Cardiac fibroblast (primary cell): ENCODE measurements around the gene LPAR5.

ENCODE experiments used
- DNase-seq, 2 donors: peaks; one replicate each; pipeline versions ENCODE4 v3.0.0 to v3.0.0-alpha.2; 2010; ENCODE audit warnings: low read depth in 2 of 2
- H3K4me3 ChIP-seq, 2 donors: replicated peaks in 1 of 2; 1 replicate in 1 of 2; 2 replicates in 1 of 2; pipeline ENCODE4 v1.5.1; 2011; ENCODE audit warnings: low read depth in 2 of 2, low read length in 2 of 2, mild to moderate bottlenecking in 2 of 2, moderate library complexity in 1 of 2
- TF ChIP-seq, protein P1 (sequence below): IDR thresholded peaks from one replicate; pipeline ENCODE4 v1.5.1; 2011; ENCODE audit warnings: low read depth, mild to moderate bottlenecking, low read length, inconsistent platforms

LPAR5 gene

DNA sequence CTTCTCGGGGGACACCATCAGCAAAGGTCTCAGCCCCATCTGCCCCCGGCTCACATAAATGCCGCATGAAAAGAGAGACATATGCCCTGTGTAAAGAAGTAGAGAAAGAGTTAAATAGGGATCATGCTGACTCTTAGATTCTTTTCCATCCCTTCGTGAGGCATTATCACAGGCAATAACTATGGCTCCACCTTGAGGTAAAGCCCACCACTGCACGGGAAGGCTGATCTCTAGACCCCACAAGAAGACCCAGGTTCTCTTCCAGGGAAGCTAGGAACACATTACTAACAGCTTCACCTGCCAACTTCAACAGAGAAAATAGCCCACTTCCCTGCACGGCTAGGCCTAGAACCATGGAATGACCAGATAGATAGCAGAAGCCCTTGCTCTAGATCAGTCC lies 53.6 kb downstream of the LPAR5 start:
- no peak overlapping the region for H3K4me3 ChIP-seq
- TF ChIP-seq, protein P1, sequence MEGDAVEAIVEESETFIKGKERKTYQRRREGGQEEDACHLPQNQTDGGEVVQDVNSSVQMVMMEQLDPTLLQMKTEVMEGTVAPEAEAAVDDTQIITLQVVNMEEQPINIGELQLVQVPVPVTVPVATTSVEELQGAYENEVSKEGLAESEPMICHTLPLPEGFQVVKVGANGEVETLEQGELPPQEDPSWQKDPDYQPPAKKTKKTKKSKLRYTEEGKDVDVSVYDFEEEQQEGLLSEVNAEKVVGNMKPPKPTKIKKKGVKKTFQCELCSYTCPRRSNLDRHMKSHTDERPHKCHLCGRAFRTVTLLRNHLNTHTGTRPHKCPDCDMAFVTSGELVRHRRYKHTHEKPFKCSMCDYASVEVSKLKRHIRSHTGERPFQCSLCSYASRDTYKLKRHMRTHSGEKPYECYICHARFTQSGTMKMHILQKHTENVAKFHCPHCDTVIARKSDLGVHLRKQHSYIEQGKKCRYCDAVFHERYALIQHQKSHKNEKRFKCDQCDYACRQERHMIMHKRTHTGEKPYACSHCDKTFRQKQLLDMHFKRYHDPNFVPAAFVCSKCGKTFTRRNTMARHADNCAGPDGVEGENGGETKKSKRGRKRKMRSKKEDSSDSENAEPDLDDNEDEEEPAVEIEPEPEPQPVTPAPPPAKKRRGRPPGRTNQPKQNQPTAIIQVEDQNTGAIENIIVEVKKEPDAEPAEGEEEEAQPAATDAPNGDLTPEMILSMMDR, result no peak
- DNase-seq, result no peak

DNA sequence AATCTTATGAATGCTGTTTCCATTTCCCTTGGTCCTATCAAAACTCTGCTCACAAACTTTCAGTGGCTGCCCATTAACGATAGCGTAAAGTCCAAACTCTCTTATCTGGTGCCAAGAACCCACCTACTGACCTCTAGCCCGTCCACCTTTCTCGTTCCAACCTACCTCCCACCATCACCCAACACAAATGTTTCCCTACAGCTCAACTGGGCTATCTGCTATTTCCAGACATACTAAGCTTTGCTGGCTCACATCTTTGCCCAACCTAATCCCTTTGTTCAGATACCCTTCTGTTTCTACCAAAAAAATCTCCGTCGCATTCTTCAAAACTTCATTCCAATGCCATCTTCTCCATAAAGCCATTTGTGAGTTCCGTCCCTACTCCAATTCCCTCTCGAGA lies 60.1 kb downstream of the LPAR5 start:
- TF ChIP-seq, protein P1, result no peak
- no peak for DNase-seq
- no peak overlapping the region for H3K4me3 ChIP-seq

DNA sequence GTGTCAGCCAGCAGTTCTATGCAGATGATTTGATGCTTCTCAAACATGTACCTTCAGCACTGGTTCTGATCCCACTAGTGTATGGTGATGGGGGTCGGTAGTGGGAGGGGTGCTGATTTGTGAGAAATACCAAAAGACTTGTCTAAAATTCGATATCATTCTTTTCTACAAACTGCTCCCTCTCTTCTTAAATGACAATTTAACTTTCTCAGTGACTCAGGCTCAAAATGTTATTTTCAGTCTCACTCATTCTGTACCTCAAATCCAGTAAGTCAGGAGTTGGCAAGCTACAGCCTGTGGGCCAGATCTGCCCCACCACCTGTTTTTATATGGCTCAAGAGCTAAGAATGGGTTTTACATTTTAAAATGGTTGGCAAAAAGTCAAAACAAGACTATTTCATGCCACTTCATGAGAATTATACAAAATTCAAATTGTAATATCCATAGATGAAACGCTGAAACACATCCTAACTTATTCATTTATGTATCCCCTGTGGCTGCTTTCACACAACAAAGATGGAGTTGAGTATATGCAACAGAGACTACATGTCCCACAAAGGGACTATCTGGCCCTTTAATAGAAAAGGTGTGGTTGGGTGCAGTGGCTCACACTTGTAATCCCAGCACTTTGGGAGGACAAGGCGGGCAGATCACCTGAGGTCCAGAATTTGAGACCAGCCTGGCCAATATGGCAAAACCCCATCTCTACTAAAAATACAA lies 61.0 kb downstream of the LPAR5 start:
- TF ChIP-seq, protein P1, result no peak
- DNase-seq, result no peak
- no peak overlapping the region for H3K4me3 ChIP-seq

DNA sequence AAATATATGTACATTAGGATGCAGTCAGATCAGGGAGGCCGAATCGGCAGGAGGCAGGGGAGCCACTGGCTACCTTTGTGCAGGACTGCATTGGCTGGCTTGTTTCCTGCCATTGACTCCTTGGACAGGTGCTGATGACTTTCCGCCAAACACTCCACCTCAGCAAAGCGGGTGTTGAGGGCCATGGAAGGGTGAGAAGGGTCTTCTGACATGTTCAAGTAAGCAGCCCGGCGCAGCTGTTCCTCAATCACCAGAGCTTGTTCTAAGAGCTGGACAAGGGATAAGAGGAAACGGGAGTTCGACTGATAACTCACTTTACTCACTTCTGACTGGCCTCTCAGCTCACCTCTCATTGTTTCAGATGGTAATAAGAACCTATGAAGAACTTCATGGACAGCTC lies 62.8 kb downstream of the LPAR5 start:
- no peak for DNase-seq
- TF ChIP-seq, protein P1, result no peak
- no peak overlapping the region for H3K4me3 ChIP-seq

DNA sequence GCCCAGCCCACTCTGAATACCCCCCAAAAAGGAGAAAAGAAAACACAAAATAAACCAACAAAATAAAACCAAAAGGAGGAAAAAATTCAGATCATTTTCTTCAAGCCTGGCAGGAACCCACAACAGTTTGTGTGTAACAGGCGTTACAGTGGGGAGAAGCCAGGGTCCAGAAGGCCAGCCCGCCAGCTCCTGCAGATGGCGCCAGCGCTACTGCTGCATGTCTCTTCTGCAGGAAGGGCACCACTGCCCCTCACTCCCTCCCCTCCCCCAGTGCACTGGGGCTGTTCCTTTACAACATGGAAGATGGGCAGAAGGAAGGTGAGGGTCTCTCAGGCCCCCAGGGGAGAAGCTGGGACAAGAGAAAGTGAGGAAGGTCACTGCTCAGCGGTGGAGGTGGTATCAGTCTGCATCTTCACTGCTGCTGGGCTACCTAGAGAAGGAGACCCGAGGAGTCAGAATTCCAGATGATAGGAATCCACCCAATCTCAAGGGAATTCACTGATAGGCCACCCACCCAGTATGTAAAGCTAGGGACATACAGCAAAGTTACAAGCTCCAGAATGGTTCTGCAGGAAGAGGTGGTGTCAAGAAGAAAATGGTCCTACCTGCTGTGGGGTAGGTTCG lies 65.4 kb downstream of the LPAR5 start:
- TF ChIP-seq, protein P1, result peak; percentile 52
- peak; percentile 26 to 49 for DNase-seq
- no peak overlapping the region for H3K4me3 ChIP-seq

DNA sequence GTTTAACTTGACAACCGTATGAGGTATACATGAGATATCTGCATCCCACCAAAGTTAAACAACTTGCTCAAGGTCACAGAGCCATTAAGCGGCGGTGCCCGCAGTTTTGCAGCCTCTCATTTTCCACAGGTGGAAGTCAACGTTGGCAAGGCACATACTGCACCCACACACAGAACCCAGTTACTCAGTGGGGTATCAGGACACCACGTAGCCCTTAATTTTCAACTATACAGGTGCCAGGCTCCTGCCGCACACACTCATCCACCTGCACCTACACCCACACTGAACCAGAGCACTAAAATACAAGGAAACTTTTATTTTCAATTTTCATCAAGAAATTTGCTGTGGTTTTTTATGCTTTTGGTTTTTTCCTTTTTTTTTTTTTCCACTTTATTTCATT lies 66.0 kb downstream of the LPAR5 start:
- no peak overlapping the region for H3K4me3 ChIP-seq
- TF ChIP-seq, protein P1, result no peak
- DNase-seq, result no peak

DNA sequence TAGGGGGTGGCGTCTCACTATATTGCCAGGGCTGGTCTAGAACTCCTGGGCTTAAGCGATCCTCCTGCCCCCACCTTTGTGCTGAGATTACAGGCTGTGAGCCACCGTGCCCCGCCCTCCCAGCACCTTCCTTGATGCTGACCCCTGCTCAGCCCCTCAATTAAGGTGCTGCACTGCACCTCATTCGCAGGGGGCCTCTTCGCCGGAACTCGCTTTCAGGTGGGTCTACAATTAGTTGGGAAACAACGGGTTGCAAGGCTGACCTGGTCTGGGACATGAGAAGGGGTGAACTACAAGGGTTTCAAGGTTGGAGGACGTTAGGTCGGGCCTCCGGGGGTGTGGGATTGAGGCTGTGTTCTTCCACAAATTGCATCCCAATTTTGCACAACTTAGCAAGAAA lies 66.4 kb downstream of the LPAR5 start:
- TF ChIP-seq, protein P1, result no peak
- no peak overlapping the region for H3K4me3 ChIP-seq
- DNase-seq, result no peak
